CD14-positive monocyte (primary cell): ENCODE data around the gene CPEB2. TPM values are rescaled to one million over a fixed set of nuclear protein-coding genes. Genes with fewer than 3 reads are reported as not detected.

Source experiments
- DNase-seq, 3 donors: peaks; one replicate each; pipeline ENCODE4 v3.0.0-alpha.2; 2011 to 2022
- H2AFZ ChIP-seq: 2 replicates; pipeline ENCODE4 v1.6.0; 2012; ENCODE audit warnings: mild to moderate bottlenecking, low read depth, low read length, inconsistent platforms; ENCODE audit not compliant: insufficient read depth, poor library complexity, severe bottlenecking
- H3K27ac ChIP-seq, 2 donors: 1 replicate in 1 of 2; 2 replicates in 1 of 2; pipeline ENCODE4 v1.5.1; 2012 to 2013; ENCODE audit warnings: low read length in 2 of 2, control low read depth in 1 of 2, inconsistent platforms in 1 of 2, low read depth in 1 of 2, mild to moderate bottlenecking in 1 of 2
- H3K27me3 ChIP-seq, 2 donors: one replicate each; pipeline versions ENCODE4 v1.6.0 to v1.6.1; 2011 to 2013; ENCODE audit warnings: low read length in 2 of 2; ENCODE audit not compliant: control insufficient read depth in 2 of 2, insufficient read depth in 2 of 2
- H3K36me3 ChIP-seq, 2 donors: replicated peaks in 1 of 2; 1 replicate in 1 of 2; 2 replicates in 1 of 2; pipeline versions ENCODE4 v1.5.1 to v1.6.1; 2012 to 2013; ENCODE audit warnings: low read length in 2 of 2, control low read depth in 1 of 2, inconsistent platforms in 1 of 2, mild to moderate bottlenecking in 1 of 2; ENCODE audit not compliant: insufficient read depth in 2 of 2, control insufficient read depth in 1 of 2
- H3K4me1 ChIP-seq, 2 donors: 1 replicate in 1 of 2; 2 replicates in 1 of 2; pipeline versions ENCODE4 v1.5.1 to v1.6.1; 2012 to 2013; ENCODE audit warnings: low read length in 2 of 2, control low read depth in 1 of 2, inconsistent platforms in 1 of 2, mild to moderate bottlenecking in 1 of 2, moderate library complexity in 1 of 2; ENCODE audit not compliant: insufficient read depth in 2 of 2, control insufficient read depth in 1 of 2
- H3K4me2 ChIP-seq: replicated peaks from 2 replicates; pipeline ENCODE3; 2012; ENCODE audit warnings: low read length, moderate library complexity, mild to moderate bottlenecking; ENCODE audit not compliant: poor library complexity, severe bottlenecking; ENCODE audit errors: extremely low read depth
- H3K4me3 ChIP-seq, 3 experiments: fragments of 200-600 bp in 1 of 3; sonication (generic) in 1 of 3; replicated peaks in 1 of 3; 1 replicate in 2 of 3; 2 replicates in 1 of 3; pipeline ENCODE4 v1.5.1; 2011 to 2013; ENCODE audit warnings: low read length in 3 of 3, mild to moderate bottlenecking in 3 of 3, control low read depth in 2 of 3, low read depth in 2 of 3, inconsistent platforms in 1 of 3, moderate library complexity in 1 of 3
- H3K79me2 ChIP-seq: 2 replicates; pipeline ENCODE4 v1.6.0; 2012; ENCODE audit warnings: mild to moderate bottlenecking, control low read depth, inconsistent platforms, low read length, moderate library complexity; ENCODE audit not compliant: insufficient read depth
- H3K9ac ChIP-seq: 2 replicates; pipeline ENCODE4 v1.6.0; 2017; ENCODE audit warnings: low read length, mild to moderate bottlenecking; ENCODE audit not compliant: insufficient read depth, poor library complexity, severe bottlenecking
- H3K9me3 ChIP-seq, 2 donors: replicated peaks in 1 of 2; 1 replicate in 1 of 2; 2 replicates in 1 of 2; pipeline versions ENCODE4 v1.5.1 to v1.6.1; 2012 to 2013; ENCODE audit warnings: low read length in 2 of 2, control low read depth in 1 of 2; ENCODE audit not compliant: control insufficient read depth in 1 of 2, insufficient read depth in 1 of 2
- H4K20me1 ChIP-seq: 2 replicates; pipeline ENCODE4 v1.6.0; 2012; ENCODE audit warnings: mild to moderate bottlenecking, low read length, control low read depth, moderate library complexity; ENCODE audit not compliant: insufficient read depth
- H3K27ac Mint-ChIP-seq, 7 donors: one replicate each; pipeline ENCODE4 v1.8.0; 2020; ENCODE audit warnings: mild to moderate bottlenecking in 7 of 7, mixed read lengths in 7 of 7, moderate library complexity in 6 of 7, inconsistent platforms in 2 of 7
- H3K27me3 Mint-ChIP-seq, 3 donors: one replicate each; pipeline ENCODE4 v1.8.0; 2021 to 2022; ENCODE audit warnings: low read depth in 3 of 3, mild to moderate bottlenecking in 3 of 3, mixed read lengths in 3 of 3, moderate library complexity in 3 of 3, inconsistent platforms in 1 of 3
- H3K36me3 Mint-ChIP-seq, 2 donors: one replicate each; pipeline ENCODE4 v1.8.0; 2020; ENCODE audit warnings: mixed read lengths in 2 of 2, inconsistent platforms in 1 of 2, mild to moderate bottlenecking in 1 of 2
- H3K4me1 Mint-ChIP-seq: one replicate; pipeline ENCODE4 v1.8.0; 2020; ENCODE audit warnings: mild to moderate bottlenecking, mixed read lengths
- H3K4me3 Mint-ChIP-seq, 2 donors: one replicate each; pipeline ENCODE4 v1.8.0; 2020; ENCODE audit warnings: mild to moderate bottlenecking in 2 of 2, mixed read lengths in 2 of 2, moderate library complexity in 1 of 2
- H3K9me3 Mint-ChIP-seq, 7 donors: one replicate each; pipeline ENCODE4 v1.8.0; 2020 to 2022; ENCODE audit warnings: mixed read lengths in 7 of 7, mild to moderate bottlenecking in 6 of 7, moderate library complexity in 6 of 7, inconsistent platforms in 2 of 7
- CTCF ChIP-seq: fragments of 200-600 bp; IDR thresholded peaks from one replicate; pipeline ENCODE4 v1.8.0; 2022; ENCODE audit warnings: antibody characterized with exemption, mild to moderate bottlenecking
- WGBS: methylation state at CpG from one replicate; pipeline ENCODE4 v1.1.5; 2013; ENCODE audit warnings: missing lambda C conversion rate; ENCODE audit not compliant: insufficient coverage; 5-methylcytosine and 5-hydroxymethylcytosine counted together
- intact Hi-C, 2 donors: fragments of 100-400 bp; cut with micrococcal nuclease; formaldehyde crosslinking; loops; one replicate each; pipeline versions ENCODE4 v1.15.0 to v1.15.1; 2023
- polyA plus RNA-seq, 3 donors: library from polyadenylated mRNA; depleted of rRNA in 1 of 3; unstranded in 2 of 3; stranded (reverse) in 1 of 3; fragments of 300-500 nt in 2 of 3; fragments of >200 nt in 1 of 3; fragmentation: Illumina TruSeq in 2 of 3; gene quantifications; 1 replicate in 2 of 3; 2 replicates in 1 of 3; pipeline ENCODE4 v1.2.3, GENCODE V29; 2012 to 2021

CPEB2 gene
- polyA plus RNA-seq, 3 donors = 1.6 to 8.2 (median 1.7) TPM

- H3K9ac ChIP-seq = peak overlapping the region; percentile 99
- 0% methylated on average over 33 of the region's 43 CpGs for WGBS
- peaks cover 55% of the 10 kb centered on the region for H3K79me2 ChIP-seq
- peaks cover 49% of the 10 kb centered on the region for H4K20me1 ChIP-seq
- Mint-ChIP-seq H3K4me1 (peaks cover 22% of the 10 kb centered on the region), H3K27me3 (no peaks in the 10 kb centered on the region), H3K9me3 (no peaks in the 10 kb centered on the region), H3K27ac (peak overlapping the region; percentile 86 to 95 (median 92)), H3K4me3 (peak overlapping the region; percentile 88 to 95), H3K36me3 (peaks cover 19 to 22% of the 10 kb centered on the region in 2 donors)
- H3K36me3 ChIP-seq = peaks cover 20 to 29% of the 10 kb centered on the region in 2 donors
- H3K4me2 ChIP-seq = peak overlapping the region; percentile 92
- H3K27ac ChIP-seq = peak overlapping the region; percentile 77 to 90
- H3K4me3 ChIP-seq = peak overlapping the region; percentile 67 to 95 (median 70)
- peak; percentile 42 to 54 (median 44) for DNase-seq
- no peaks in the 10 kb centered on the region for H3K9me3 ChIP-seq
- no peaks in the 10 kb centered on the region for H3K27me3 ChIP-seq
- intact Hi-C loops = loop anchor here (5.0 to 10.0 kb wide), 6 partner anchors 128 to 1520 kb away; partner anchors contain the start of genes BOD1L1 (in 2 of the 2), BST1 (in 1 of the 2), FBXL5 (in 1 of the 2) and RAB28 (in 1 of the 2)
- TF ChIP-seq CTCF = no peak
- peaks cover 8 to 18% of the 10 kb centered on the region in 2 donors for H3K4me1 ChIP-seq
- H2AFZ ChIP-seq = peak overlapping the region; percentile 67
Measured at GRCh38 chr4:15004739-15005301, 2.5 kb downstream of the CPEB2 start.

GRCh38 chr4:15005474-15006115, 3.3 kb downstream of the CPEB2 start:
- Mint-ChIP-seq H3K4me1 (peaks cover 22% of the 10 kb centered on the region), H3K36me3 (peaks cover 26 to 29% of the 10 kb centered on the region in 2 donors), H3K9me3 (no peaks in the 10 kb centered on the region), H3K27me3 (no peaks in the 10 kb centered on the region), H3K27ac (peak overlapping the region; percentile 86 to 95 (median 92)), H3K4me3 (peak overlapping the region; percentile 88 to 95)
- DNase-seq = no peak
- Histone ChIP-seq H3K4me3 (peak overlapping the region; percentile 67 to 95 (median 70)), H4K20me1 (peaks cover 57% of the 10 kb centered on the region), H3K27ac (peak overlapping the region in 1 of 2 donors; percentile 90), H3K27me3 (no peaks in the 10 kb centered on the region), H3K36me3 (peaks cover 28 to 37% of the 10 kb centered on the region in 2 donors), H3K9me3 (no peaks in the 10 kb centered on the region), H3K79me2 (peaks cover 63% of the 10 kb centered on the region), H3K9ac (peak overlapping the region; percentile 99), H3K4me2 (peak overlapping the region; percentile 92), H3K4me1 (peaks cover 8 to 18% of the 10 kb centered on the region in 2 donors), H2AFZ (no peak overlapping the region)
- intact Hi-C loops = loop anchor here (10.0 kb wide), 3 partner anchors 699 to 1521 kb away; partner anchors contain the start of genes BOD1L1 (in 2 of the 2), BST1 (in 1 of the 2) and RAB28 (in 1 of the 2)
- no peak for TF ChIP-seq CTCF
- no CpG with 5 or more reads among the region's 4 CpGs for WGBS
